Hepatocyte (in vitro differentiated cells): Measurements from ENCODE around the gene APOBEC3F.

ENCODE experiments used
- CTCF ChIP-seq: fragments of 200-600 bp; sonication (generic); IDR thresholded peaks from 2 replicates; pipeline ENCODE4 v1.5.1; 2016; ENCODE audit warnings: antibody characterized with exemption, mild to moderate bottlenecking; ENCODE audit not compliant: poor library complexity
- EZH2phosphoT487 ChIP-seq: fragments of 200-600 bp; sonication (generic); IDR thresholded peaks from one replicate; pipeline ENCODE4 v1.6.1; 2018; ENCODE audit warnings: antibody characterized with exemption, mild to moderate bottlenecking, low read depth, moderate library complexity; ENCODE audit not compliant: unreplicated experiment, severe bottlenecking

GRCh38 chr22:39095971-39096370 lies 55.3 kb downstream of the APOBEC3F start:
- TF ChIP-seq EZH2phosphoT487 (no peak), CTCF (no peak)
